Activated T-helper 9 cell treated with anti-CD3 and anti-CD28 coated beads, Interleukin-2, amount 50 U/mL, for 16 hours (primary cell): Measurements from ENCODE around the gene GLRX.
A peak's percentile ranks its signal among the peaks of the same experiment; 100 is the strongest.
"Not testable (repeated sequence)": the region's sequence is repeated elsewhere in the genome, so short reads cannot be mapped to it uniquely, and the experiment has no call there.

Experiments
- DNase-seq: peaks from one replicate; pipeline ENCODE4 v3.0.0-alpha.2; 2020; ENCODE audit warnings: low read depth

Gene GLRX

DNA sequence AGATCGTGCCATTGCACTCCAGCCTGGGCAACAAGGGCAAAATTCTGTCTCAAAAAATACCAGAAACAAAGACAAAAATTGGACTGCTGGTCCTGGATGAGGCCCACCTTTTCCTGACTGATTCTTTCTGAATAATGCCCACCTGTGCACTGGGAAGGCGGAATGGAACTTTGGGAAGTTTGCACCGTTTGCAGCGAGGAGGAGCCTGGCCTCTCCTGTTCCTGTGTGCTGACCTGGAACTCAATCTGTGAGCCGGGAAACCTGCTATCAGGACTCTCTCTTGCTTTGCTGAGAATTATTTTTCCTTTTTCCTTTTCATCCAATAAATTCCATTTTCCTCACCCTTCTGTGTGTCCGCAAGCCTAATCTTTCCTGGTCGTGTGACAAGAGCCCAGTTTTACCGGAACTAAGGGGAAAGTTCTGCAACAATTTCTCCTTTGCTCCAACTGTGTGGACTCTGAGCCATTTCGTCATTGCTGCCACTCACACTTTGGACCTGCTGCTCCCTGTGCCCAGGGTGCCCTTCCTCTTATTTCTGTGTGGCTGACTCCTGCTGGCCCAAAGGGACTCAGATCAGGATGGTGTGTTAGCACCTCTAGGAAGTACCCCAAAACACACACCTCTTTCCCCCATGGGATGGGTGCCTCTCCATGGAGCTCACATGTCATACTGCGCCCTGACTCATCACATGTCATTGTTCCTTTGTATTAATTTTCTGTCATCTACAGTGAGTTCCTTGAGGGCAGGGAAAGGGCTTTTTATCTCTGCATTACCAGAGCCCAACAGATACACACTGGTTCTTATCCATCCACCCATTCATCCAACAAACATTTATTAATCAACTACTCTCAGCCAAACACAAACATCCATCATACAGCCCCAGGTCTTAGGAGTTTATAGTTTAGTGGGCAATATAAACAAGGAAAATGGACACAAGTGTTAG is 4.7 kb upstream of the GLRX start:
- no peak for DNase-seq

- DNase-seq = no peak
Measured at GRCh38 chr5:95825495-95825894, 3.0 kb upstream of the GLRX start.

GRCh38 chr5:95824747-95825146 is 2.2 kb upstream of the GLRX start:
- no peak for DNase-seq

DNA sequence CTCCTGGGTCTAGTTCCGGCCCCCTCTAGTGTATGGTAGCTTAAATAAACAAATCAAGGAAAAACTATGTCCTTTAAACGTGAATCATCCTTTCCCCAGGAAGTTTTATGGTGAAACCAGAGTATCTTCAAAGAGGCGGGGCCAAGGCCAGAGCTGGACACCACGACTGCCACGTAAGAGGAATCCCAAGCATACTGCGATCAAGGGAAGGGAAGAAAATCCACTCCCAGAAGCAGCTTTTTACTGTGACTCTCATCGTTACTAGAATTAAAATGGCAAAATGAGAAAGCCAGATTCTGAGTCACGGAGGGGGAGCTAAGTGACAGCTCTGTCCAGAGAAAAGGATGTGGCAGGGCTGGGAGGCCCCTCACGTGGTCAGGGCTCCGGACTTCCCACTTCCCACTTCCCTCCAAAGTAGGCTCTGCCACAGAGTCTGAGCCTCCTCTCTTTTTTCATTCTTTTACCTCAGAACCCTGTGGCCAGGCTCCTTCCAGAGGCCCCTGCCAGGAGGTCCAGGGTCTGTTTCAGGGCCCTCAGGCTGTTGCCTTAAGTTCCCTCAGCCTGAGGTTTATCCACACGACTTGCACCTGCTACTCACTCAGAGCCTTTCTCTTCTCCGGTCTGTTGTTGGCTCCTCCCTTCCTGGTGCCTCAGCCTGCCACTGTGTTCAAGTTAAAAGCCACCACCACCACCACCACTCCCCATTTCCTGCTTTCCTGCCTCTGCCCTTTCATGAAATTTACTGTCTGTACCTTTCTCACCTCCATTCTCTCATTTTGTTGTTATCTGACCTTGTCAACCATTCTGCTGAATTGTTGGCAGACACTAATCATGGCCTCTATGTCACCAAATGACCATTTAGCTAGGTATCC is 1.4 kb upstream of the GLRX start:
- DNase-seq = peak; percentile 30

GRCh38 chr5:95823218-95823737 is 752 bp upstream of the GLRX start:
- DNase-seq = no peak

DNA sequence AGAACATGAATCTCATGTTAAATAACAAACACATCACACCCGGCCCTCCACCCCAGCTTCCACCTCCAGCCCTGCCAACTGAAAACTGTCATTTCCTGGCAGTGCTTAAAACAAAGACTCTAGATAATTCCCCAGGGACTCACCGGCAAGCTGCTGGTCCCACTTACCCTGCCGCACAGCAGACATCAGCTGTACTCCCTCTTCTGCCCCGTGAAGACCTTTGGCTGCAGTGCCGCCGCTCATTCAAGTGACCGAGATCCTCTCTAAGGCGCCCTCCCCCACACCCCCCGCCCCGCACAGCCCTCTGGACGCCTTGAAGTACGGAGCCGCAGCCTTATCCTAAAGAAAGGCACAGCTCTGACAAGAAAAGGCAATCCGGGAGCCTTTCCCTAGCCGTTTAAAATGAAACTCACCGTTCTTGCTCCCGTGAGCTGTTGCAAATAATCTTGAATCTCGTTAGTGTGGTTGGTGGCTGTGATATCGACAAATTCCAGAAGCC is 434 bp downstream of the GLRX start:
- no peak for DNase-seq

DNA sequence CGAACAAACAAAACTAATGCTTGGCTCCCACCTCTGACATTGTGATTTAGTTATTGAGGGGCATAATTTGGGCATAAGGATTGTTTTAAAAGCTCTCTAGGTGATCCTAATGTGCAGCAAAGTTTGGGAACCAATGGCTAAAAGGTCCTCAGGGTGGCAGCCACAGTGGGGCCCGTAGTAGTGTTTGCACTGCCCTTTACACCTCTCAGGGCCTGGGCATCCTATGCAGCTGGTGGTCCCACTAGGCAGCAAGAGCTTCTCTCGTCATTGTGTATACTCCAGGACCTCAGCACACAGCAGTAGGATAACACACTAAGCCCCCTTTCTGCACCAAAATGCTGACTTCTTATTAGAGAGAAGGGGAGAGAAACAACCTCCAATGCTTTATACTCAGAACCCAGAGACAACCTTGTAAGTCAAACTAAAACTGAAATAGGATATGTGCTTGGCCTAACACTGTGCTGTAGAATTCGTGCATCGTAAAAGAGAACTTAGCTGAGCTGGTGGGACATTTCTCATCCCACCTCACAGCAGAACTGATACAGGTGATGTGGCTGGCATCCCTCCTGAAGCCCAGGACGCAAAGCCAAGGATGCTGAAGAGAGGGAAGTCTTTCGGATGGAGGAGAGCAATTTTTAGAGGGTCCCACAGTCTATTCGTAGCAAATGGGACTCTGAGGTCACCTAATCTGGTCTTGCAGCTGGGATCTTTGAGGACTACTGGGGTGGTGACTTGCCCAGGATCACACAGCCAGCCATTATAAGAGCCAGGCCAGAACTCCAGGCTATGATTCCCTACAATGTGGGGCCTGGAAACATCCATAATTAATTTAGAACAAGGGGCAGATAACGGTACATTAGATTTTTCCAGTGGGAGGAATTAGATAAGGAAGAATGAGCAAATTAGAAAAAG is 1.2 kb downstream of the GLRX start:
- DNase-seq = no peak

GRCh38 chr5:95818181-95819147 is 4.1 kb downstream of the GLRX start:
- no peak for DNase-seq

- DNase-seq = no peak
Measured at GRCh38 chr5:95817430-95817829, 5.1 kb downstream of the GLRX start.

DNA sequence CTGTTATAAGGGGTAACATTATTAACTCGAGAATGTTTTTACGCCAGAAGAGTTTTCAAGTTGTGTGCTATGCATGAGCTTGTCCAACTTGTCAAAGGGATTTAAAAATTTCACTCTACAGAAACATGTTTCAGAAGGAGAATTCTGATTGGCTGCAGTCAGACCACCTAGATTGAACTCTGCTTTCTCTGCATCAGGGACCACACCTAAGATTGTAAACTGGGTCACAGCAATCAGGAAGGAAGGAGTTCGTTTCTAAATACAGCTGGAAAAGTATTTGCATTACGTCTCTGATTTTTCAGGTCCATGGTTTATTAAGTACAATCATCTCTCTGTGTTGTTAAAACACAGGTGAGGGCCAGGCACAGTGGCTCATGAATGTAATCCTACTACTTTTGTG is 5.8 kb downstream of the GLRX start:
- DNase-seq = no peak

- no peak for DNase-seq
Measured at GRCh38 chr5:95816341-95816740, 6.2 kb downstream of the GLRX start.

GRCh38 chr5:95815155-95815729 is 7.3 kb downstream of the GLRX start:
- no peak for DNase-seq

DNA sequence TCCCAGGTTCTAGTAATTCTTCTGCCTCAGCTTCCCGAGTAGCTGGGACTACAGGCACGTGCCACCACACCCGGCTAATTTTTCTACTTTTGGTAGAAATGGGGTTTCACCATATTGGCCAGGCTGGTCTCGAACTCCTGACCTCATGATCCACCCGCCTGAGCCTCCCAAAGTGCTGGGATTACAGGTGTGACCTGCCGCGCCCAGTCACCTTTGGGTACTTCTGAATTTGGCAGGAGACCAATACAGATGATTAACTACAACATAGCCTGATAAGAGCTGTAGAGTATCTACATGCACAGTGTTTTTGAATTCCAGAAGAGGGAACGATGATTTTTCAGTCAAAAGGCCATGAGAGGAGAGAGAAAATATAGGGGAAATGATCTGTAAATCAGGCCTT is 9.5 kb downstream of the GLRX start:
- DNase-seq = not testable (repeated sequence)

GRCh38 chr5:95812074-95812471 is 10.5 kb downstream of the GLRX start:
- DNase-seq = no peak

DNA sequence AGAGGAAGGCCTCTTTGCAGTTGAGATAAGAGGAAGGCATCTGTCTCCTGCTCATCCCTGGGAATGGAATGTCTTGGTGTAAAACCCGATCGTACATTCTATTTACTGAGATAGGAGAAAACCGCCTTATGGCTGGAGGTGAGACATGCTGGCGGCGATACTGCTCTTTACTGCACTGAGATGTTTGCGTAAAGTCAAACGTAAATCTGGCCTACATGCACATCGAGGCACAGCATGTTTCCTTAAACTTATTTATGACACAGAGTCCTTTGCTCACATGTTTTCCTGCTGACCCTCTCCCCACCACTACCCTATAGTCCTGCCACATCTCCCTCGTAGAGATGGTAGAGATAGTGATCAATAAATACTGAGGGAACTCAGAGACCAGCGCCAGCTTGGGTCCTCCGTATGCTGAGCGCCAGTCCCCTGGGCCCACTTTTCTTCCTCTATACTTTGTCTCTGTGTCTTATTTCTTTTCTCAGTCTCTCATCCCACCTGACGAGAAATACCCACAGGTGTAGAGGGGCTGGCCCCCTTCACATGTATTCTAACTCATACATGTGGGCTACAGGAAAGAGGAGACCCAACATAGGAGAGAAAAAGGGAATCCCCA is 11.0 kb downstream of the GLRX start:
- not testable (repeated sequence) for DNase-seq

- DNase-seq = not testable (repeated sequence)
Measured at GRCh38 chr5:95811126-95811423, 11.5 kb downstream of the GLRX start.

DNA sequence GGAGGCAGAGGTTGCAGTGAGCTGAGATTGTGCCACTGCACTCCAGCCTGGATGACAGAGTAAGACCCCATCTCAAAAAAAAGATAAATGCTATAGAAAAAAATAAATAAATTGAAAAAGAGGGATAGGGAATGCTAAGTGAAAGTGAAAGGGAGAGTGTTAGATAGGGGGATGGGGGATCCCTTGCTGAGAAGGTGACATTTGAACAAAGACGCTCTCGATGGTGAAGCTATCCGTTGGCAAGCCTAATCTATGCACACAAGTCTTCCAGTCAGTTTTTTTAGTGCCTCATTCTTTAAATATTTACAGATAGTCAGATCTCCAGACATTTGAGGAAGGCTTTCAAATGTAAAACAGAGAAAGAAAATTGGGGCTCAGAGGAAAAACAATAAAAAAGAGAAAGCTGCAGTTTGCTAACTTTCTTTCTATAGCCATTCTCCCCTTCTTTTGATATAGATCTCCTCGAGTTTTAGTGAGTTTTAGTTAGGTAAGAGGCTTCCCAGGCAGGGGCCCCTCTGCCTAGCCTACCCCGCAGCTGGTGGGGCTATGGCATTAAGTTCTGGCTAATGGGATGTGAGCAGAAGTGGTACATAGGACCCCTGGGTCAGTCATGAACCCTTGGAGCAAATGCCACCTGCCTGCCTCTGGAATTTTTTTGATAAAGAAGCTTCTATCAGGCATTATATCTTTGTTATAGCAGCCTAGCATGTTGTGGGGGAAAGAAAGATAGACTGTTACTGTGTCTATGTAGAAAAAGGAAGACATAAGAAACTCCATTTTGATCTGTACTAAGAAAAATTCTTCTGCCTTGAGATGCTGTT is 12.0 kb downstream of the GLRX start:
- no peak for DNase-seq

DNA sequence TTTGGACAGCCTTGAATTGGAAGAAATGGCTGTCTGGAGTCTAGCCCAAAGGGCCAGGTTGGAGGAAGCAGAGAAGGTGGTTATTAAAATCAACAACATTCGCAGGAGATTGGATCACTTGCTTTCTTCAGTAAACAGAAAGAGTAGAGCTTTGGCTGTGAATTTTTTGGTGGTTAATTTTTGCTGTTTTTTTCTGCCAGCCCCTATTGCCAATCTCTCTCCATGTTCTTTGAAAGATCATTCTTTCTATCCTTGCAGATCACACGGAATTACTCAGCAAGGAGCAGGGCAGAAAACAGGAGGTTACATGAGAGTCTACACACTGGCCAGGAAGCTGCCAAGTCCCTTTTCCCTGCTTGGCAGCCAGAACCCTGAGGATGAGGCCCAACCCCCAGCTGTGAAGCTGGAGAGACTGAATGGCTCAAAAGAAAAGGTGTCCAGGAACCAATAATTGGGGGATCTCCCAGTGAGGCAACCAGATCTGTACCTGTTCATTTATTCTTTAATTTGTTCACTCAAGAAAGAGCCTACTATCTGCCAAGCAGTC is 13.0 kb downstream of the GLRX start:
- DNase-seq = no peak
